HG02840 (cell line): ENCODE results near the gene SELENOM.
"Not testable (repeated sequence)": the region's sequence is repeated elsewhere in the genome, so short reads cannot be mapped to it uniquely, and the experiment has no call there.

Experiments
- ATAC-seq: cut with Tn5 transposase; IDR thresholded peaks from one replicate; pipeline ENCODE4 v1.9.1; 2021; ENCODE audit warnings: mild to moderate bottlenecking, moderate library complexity, moderate number of reproducible peaks; ENCODE audit not compliant: unreplicated experiment, low FRiP score

The SELENOM gene

GRCh38 chr22:31080848-31081649 lies 26.3 kb downstream of the SELENOM start, which contains the start of gene SMTN:
SMTN (plus strand) TSS chr22:31081318; CDS start chr22:31083259, 1,941 bp downstream.
- ATAC-seq: peak; percentile 55

- no peak for ATAC-seq
These were observed 27.1 kb downstream of the SELENOM start for GRCh38 chr22:31080164-31080847.

DNA sequence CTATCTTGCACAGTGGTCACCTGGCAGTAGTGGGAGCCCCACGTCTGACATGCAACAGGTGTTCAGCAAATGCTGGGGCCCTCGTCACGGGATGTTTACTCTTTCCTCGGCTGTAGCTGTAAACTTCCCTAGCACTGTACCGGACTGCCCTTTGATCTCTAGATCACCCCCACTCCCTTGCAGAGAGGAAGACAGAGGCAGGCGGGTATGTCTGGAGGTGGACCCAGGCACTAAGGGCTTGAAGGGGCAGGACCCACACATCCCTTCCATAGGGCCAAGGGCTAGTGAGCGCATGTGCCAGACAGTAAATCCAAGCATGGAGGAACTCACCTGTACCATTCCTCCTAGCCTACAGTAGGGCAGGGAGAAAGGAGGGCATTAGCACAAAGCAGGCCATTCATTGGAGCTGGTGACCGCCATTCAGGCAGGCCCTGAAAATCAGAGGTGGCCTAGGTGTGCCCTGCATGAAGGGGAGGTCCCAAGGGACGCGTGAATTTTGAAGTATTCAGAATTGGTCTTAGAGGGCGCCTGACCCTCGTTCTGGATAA lies 28.2 kb downstream of the SELENOM start:
- ATAC-seq: no peak

DNA sequence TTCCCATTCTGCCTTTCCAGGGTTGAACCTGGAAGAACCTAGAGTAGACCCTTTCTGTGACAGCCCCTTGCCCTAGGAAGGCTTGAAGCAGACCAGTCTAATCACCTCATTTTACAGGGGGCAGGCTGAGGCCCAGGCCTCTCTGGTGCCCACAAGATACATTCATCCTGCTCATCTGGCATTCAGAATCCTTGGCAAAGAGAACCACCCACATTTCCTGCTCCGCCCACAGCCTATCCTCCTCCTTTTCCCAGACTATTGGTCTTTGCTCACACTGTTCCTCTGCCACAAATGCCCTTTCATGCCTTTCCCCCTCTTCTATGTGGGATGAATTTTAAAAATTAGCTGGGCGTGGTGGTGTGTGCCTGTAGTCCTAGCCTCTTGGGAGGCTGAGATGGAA lies 29.0 kb downstream of the SELENOM start:
- not testable (repeated sequence) for ATAC-seq

DNA sequence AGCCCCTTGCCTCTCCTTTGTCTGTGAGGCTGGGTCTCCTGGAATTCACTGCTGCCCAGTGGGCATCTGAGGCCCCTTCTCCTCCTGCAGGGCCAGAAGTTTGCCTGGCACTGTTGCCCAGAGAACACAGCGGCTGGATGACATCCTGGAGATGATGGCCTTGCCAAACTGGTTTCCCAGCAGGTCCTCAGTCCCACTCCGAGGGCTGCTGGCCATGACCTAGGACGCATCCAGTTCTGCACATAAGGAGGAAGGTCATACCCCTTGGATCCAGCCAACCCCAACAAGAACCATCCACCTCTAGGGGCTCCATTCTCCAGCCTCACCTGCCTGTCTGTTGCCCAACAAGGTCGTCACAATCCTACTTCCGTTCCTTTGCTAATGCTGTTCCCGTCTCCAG lies 29.7 kb downstream of the SELENOM start:
- no peak for ATAC-seq

- ATAC-seq: no peak
These were observed 31.4 kb downstream of the SELENOM start for GRCh38 chr22:31075961-31076360.

GRCh38 chr22:31073545-31074145 lies 33.7 kb downstream of the SELENOM start:
- not testable (repeated sequence) for ATAC-seq

GRCh38 chr22:31073125-31073524 lies 34.2 kb downstream of the SELENOM start:
- ATAC-seq: not testable (repeated sequence)

- not testable (repeated sequence) for ATAC-seq
These were observed 37.6 kb downstream of the SELENOM start for GRCh38 chr22:31069691-31070314.

- ATAC-seq: no peak
These were observed 38.4 kb downstream of the SELENOM start for GRCh38 chr22:31068970-31069369.

DNA sequence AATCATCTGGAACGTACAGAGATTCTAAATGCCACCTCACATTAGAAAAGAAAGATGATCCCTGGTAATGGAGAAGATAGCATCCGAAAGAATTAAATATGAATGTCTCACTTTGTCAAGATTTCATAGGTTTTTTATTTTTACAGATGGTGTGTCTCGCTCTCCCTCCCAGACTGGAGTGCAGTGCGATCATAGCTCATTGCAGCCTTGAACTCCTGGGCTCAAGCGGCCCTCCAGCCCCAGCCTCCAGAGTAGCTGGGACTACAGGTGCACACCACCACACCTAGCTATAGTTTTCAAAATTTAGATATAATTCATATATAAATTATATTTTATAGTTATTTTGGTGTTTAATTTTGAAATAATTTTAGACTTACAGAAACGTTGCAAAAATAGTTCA lies 43.0 kb downstream of the SELENOM start:
- ATAC-seq: no peak

- ATAC-seq: no peak
These were observed 44.7 kb downstream of the SELENOM start for GRCh38 chr22:31062566-31063230.

- ATAC-seq: not testable (repeated sequence)
These were observed 47.7 kb downstream of the SELENOM start for GRCh38 chr22:31059663-31060062.

GRCh38 chr22:31056986-31057599 lies 50.3 kb downstream of the SELENOM start:
- no peak for ATAC-seq

DNA sequence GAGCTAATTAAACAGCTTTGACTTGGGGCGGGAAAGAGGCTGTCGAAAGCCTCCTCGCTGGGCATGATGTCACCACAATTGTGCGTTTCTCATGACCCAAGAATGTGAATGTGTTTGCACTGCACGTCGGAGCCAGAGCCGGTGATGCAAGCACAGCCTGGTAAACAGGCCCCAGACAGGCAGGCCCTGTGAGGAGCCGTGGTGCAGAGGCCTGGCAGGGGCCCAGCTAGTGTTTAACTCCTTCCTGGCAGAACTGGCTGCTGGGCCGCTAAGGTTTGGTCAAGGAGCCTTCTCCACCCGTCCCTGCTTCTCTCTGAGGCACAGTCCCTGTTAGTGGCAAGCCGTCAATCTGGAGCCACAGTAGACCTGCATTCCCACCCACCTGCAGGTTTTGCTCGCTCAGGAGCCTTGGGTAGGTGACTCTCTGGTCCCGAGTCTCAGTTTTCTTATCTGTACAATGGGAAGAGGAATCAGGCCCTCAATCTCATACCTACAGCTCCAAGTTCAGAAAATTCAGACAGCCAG lies 51.7 kb downstream of the SELENOM start:
- no peak for ATAC-seq

GRCh38 chr22:31055117-31055634 lies 52.2 kb downstream of the SELENOM start:
- no peak for ATAC-seq
